ENCODE data around the gene LRPAP1. TPM values are rescaled to one million over a fixed set of nuclear protein-coding genes. Genes with fewer than 3 reads are reported as not detected.

The LRPAP1 gene
- total and polyA plus RNA-seq, 2 donors (not counting 3 experiments of a cell fraction or from before 2014, with no cell fraction given) = 90.1 to 170 TPM

DNA sequence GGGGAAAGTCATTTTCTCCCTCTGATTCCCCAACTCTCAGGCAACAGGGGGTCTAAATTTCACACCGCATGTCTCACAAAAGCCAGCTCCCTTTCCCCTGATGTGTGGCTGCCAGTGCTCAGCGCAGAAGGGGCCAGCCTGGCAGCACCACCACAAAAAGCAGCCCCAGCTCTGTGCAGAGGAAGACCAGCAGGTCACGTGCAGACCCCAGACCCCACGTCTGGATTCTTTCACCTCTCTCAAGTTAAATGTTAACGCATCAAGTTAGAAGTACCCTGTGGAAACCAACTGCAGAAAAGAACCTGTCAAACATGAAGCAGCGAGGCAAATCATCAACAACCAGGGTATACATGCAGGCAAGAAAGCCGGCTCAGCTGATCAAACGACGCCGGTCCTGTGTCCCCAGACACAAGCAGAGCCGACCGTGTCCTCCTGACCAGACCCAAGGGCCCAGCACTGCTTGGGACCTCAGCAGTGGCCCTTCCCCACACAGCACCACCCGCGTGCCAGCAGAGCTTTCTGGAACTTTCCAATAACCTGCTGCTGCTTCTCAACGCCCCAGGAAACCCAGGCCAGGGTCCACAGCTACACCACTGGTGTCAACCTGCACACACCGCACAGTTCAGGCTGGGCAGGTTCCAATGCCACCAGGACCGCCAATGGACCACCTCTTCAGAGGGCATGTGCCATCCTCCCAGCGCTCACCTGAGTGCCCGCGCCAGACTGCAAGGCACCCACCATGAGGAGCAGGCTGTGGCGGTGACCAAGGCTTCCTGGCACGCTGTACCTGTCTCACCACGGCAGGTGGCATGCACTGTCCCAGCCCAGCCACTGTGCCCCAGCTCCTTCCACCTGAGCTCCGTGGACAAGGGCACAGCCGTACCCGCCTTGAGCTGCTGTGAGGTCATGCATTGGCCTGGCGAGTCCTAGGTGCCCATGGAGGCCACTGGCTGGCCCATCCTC lies 4.0 kb downstream of the LRPAP1 start:
- H3K4me1 ChIP-seq (ENCODE audit: control insufficient read depth, extremely low read depth, insufficient read depth, low read length) = peaks cover 11% of the 10 kb centered on the region
- no peak overlapping the region for H3K27ac ChIP-seq (ENCODE audit: insufficient read depth, low read depth, low read length)
- dilution Hi-C loops (cut with MboI; ENCODE audit: extremely low pct_ligation_motif_present, low sequenced_read_pairs) (no loop called here), intact Hi-C loops (cut with micrococcal nuclease) (no loop called here)
- no peaks in the 10 kb centered on the region for H3K9me3 ChIP-seq (replicated peaks; ENCODE audit: control insufficient read depth, insufficient read depth, low read length)
- BruUV-seq (replicated peaks) = no TSS peak
- POLR2A ChIA-PET = no interaction called here
- FAIRE-seq = no peak
- H3K36me3 ChIP-seq (ENCODE audit: control insufficient read depth in 2 of 2, extremely low read depth in 1 of 2, insufficient read depth in 2 of 2, low read length in 2 of 2) = peaks cover 3 to 27% of the 10 kb centered on the region in 2 experiments
- no peak overlapping the region for H3K4me3 ChIP-seq (replicated peaks in 1 of 3; ENCODE audit: insufficient read depth in 1 of 3, low read depth in 1 of 3, low read length in 3 of 3)
- peaks cover 2% of the 10 kb centered on the region for H4K20me1 ChIP-seq (replicated peaks; ENCODE audit: control insufficient read depth, extremely low read depth, insufficient read depth, low read length)
- TF ChIP-seq, protein P1, sequence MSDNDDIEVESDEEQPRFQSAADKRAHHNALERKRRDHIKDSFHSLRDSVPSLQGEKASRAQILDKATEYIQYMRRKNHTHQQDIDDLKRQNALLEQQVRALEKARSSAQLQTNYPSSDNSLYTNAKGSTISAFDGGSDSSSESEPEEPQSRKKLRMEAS (IDR thresholded peaks at IDR 0.05; ENCODE audit: insufficient read depth, insufficient read length) = no peak
- TF ChIP-seq, protein P2, sequence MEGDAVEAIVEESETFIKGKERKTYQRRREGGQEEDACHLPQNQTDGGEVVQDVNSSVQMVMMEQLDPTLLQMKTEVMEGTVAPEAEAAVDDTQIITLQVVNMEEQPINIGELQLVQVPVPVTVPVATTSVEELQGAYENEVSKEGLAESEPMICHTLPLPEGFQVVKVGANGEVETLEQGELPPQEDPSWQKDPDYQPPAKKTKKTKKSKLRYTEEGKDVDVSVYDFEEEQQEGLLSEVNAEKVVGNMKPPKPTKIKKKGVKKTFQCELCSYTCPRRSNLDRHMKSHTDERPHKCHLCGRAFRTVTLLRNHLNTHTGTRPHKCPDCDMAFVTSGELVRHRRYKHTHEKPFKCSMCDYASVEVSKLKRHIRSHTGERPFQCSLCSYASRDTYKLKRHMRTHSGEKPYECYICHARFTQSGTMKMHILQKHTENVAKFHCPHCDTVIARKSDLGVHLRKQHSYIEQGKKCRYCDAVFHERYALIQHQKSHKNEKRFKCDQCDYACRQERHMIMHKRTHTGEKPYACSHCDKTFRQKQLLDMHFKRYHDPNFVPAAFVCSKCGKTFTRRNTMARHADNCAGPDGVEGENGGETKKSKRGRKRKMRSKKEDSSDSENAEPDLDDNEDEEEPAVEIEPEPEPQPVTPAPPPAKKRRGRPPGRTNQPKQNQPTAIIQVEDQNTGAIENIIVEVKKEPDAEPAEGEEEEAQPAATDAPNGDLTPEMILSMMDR (IDR thresholded peaks at IDR 0.05; ENCODE audit: extremely low read depth in 1 of 2, insufficient read depth in 1 of 2, low read depth in 1 of 2, low read length in 2 of 2) = no peak
- no peaks in the 10 kb centered on the region for H3K9me1 ChIP-seq (replicated peaks; ENCODE audit: control insufficient read depth, extremely low read depth, insufficient read depth, low read length)
- CTCF ChIA-PET = no interaction called here
- H3K9ac ChIP-seq (replicated peaks; ENCODE audit: extremely low read depth, insufficient read depth, low read length) = no peak overlapping the region
- no peaks in the 10 kb centered on the region for H3K27me3 ChIP-seq (ENCODE audit: control insufficient read depth in 2 of 2, insufficient read depth in 2 of 2, low read length in 2 of 2)
- H2AFZ ChIP-seq (ENCODE audit: low read depth, low read length) = no peak overlapping the region
- H3K4me2 ChIP-seq (ENCODE audit: insufficient read depth, low read length) = no peak overlapping the region
- peaks cover 46% of the 10 kb centered on the region for H3K79me2 ChIP-seq (ENCODE audit: control insufficient read depth, insufficient read depth, low read length)
- DNase-seq (ENCODE audit: low read depth, low spot score) = no peak
